Natural killer cell (primary cell): ENCODE measurements around the gene C4A. TPM values are rescaled to one million over a fixed set of nuclear protein-coding genes. Genes with fewer than 3 reads are reported as not detected.

ENCODE experiments used
- ATAC-seq, 3 donors: fragments of 150-1000 bp in 2 of 3; fragments of 200-7000 bp in 1 of 3; cut with Tn5 transposase; 1 replicate in 1 of 3; 2 replicates in 2 of 3; pipeline ENCODE4 v1.10.0; 2021; ENCODE audit warnings: mild to moderate bottlenecking in 2 of 3, moderate library complexity in 2 of 3
- DNase-seq, 2 donors: peaks; one replicate each; pipeline versions ENCODE4 v3.0.0 to v3.0.0-alpha.2; 2013 to 2021; ENCODE audit warnings: mixed read lengths in 1 of 2
- H3K27ac ChIP-seq: one replicate; pipeline ENCODE4 v1.5.1; 2013; ENCODE audit warnings: mild to moderate bottlenecking, low read length
- H3K27me3 ChIP-seq: one replicate; pipeline ENCODE4 v1.6.1; 2013; ENCODE audit warnings: low read length; ENCODE audit not compliant: control insufficient read depth, insufficient read depth
- H3K36me3 ChIP-seq: one replicate; pipeline ENCODE4 v1.6.1; 2013; ENCODE audit warnings: low read length; ENCODE audit not compliant: control insufficient read depth, insufficient read depth
- H3K4me1 ChIP-seq: one replicate; pipeline ENCODE4 v1.6.1; 2013; ENCODE audit warnings: low read length; ENCODE audit not compliant: control insufficient read depth, insufficient read depth
- H3K4me3 ChIP-seq: one replicate; pipeline ENCODE4 v1.5.1; 2013; ENCODE audit warnings: low read length
- H3K9me3 ChIP-seq: one replicate; pipeline ENCODE4 v1.6.1; 2013; ENCODE audit warnings: low read length; ENCODE audit not compliant: control insufficient read depth, insufficient read depth
- H3K27ac Mint-ChIP-seq, 2 donors: one replicate each; pipeline ENCODE4 v1.8.0; 2022; ENCODE audit warnings: mild to moderate bottlenecking in 2 of 2, mixed read lengths in 2 of 2, moderate library complexity in 1 of 2
- H3K27me3 Mint-ChIP-seq, 2 donors: one replicate each; pipeline ENCODE4 v1.8.0; 2022; ENCODE audit warnings: low read depth in 2 of 2, mixed read lengths in 2 of 2
- H3K36me3 Mint-ChIP-seq: one replicate; pipeline ENCODE4 v1.8.0; 2022; ENCODE audit warnings: mixed read lengths
- H3K4me1 Mint-ChIP-seq, 2 donors: one replicate each; pipeline ENCODE4 v1.8.0; 2022; ENCODE audit warnings: mixed read lengths in 2 of 2
- H3K4me3 Mint-ChIP-seq: one replicate; pipeline ENCODE4 v1.8.0; 2022; ENCODE audit warnings: mild to moderate bottlenecking, moderate library complexity, mixed read lengths
- H3K9me3 Mint-ChIP-seq, 2 donors: one replicate each; pipeline ENCODE4 v1.8.0; 2022; ENCODE audit warnings: mixed read lengths in 2 of 2
- CTCF ChIP-seq: fragments of 200-600 bp; IDR thresholded peaks from one replicate; pipeline ENCODE4 v1.8.0; 2022; ENCODE audit warnings: antibody characterized with exemption
- WGBS: methylation state at CpG from one replicate; pipeline ENCODE4 v1.1.7; 2013; ENCODE audit warnings: missing lambda C conversion rate; ENCODE audit not compliant: insufficient coverage; 5-methylcytosine and 5-hydroxymethylcytosine counted together
- intact Hi-C: fragments of 100-400 bp; cut with micrococcal nuclease; formaldehyde crosslinking; loops from one replicate; pipeline ENCODE4 v1.14.2; 2022
- total RNA-seq, 4 donors: library from RNA; stranded (reverse); fragments of 120-200 nt in 1 of 4; gene quantifications; one replicate each; pipeline versions ENCODE4 v1.2.3 to v1.2.4, GENCODE V29; 2013 to 2022

The C4A gene
- total RNA-seq, 3 donors from 2014 or later (not counting 1 experiment from before 2014, with no cell fraction given), result 5.0 to 8.2 (median 5.4) TPM

GRCh38 chr6:31965700-31966099 is 16.2 kb upstream of the C4A start:
- ATAC-seq (no peak), DNase-seq (no peak)
- Mint-ChIP-seq H3K27me3 (no peaks in the 10 kb centered on the region), H3K4me3 (no peak overlapping the region), H3K9me3 (no peaks in the 10 kb centered on the region), H3K36me3 (peaks cover 7% of the 10 kb centered on the region), H3K4me1 (peaks cover 14 to 24% of the 10 kb centered on the region in 2 donors), H3K27ac (no peak overlapping the region)
- no peaks in the 10 kb centered on the region for H3K27me3 ChIP-seq
- H3K4me1 ChIP-seq, result peaks cover 4% of the 10 kb centered on the region
- H3K9me3 ChIP-seq, result no peaks in the 10 kb centered on the region
- WGBS, result 97% methylated on average over 13 of the region's 13 CpGs
- no peak overlapping the region for H3K4me3 ChIP-seq
- intact Hi-C loops, result no loop called here
- no peak for TF ChIP-seq CTCF
- peaks cover 95% of the 10 kb centered on the region for H3K36me3 ChIP-seq
- no peak overlapping the region for H3K27ac ChIP-seq

- H3K36me3 Mint-ChIP-seq, result peaks cover 7% of the 10 kb centered on the region
- no peak overlapping the region for H3K4me3 Mint-ChIP-seq
- H3K9me3 ChIP-seq, result no peaks in the 10 kb centered on the region
- H3K36me3 ChIP-seq, result peaks cover 88% of the 10 kb centered on the region
- H3K27ac Mint-ChIP-seq, result peak overlapping the region; percentile 5 to 76
- intact Hi-C loops, result no loop called here
- DNase-seq, result no peak
- no peaks in the 10 kb centered on the region for H3K9me3 Mint-ChIP-seq
- no peak overlapping the region for H3K4me3 ChIP-seq
- TF ChIP-seq CTCF, result no peak
- H3K27ac ChIP-seq, result no peak overlapping the region
- H3K4me1 ChIP-seq, result peaks cover 12% of the 10 kb centered on the region
- no peak for ATAC-seq
- no peaks in the 10 kb centered on the region for H3K27me3 ChIP-seq
- H3K4me1 Mint-ChIP-seq, result peaks cover 14 to 24% of the 10 kb centered on the region in 2 donors
- WGBS, result 93% methylated on average over 7 of the region's 7 CpGs
- H3K27me3 Mint-ChIP-seq, result no peaks in the 10 kb centered on the region
These were observed 15.4 kb upstream of the C4A start for GRCh38 chr6:31966506-31966905.

DNA sequence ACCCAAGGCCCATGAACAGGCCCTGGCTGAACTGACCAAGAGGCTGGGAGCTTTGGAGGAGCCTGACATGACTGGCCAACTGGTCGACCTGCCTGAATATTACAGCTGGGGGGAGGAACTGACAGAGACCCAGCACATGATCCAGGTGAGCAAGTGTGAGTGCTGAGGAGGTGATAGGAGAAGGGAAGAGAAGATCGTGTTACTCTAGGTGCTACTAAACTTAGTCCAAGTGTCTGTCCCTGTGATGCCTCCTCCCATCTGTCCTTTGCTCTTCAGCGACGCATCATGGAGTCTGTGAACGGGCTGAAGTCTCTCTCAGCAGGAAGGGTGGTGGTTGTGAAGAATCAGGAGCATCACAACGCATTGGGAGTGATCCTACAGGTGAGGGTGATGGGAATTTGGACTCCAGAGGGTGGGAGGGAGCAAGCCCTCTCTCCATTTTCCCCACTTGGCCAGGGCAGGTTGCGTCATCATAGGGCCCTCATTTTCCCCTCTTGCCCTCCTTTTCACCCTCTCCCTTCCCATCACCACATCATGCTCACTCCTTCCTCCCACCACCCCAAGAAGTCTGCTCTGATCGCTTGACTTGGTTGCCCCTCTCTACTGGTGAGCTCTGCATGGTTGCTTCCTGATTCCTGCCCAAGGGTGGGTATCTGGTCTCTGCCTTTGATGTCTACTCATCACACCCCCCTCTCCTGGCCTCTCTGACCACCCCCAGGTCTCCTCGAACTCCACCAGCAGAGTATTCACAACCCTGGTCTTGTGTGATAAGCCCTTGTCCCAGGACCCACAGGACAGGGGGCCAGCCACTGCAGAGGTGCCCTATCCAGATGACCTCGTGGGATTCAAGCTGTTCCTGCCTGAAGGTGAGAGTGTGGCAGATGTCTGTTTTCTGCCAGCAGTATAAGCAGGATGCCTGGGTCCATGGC is 14.6 kb upstream of the C4A start:
- H3K27me3 Mint-ChIP-seq, result no peaks in the 10 kb centered on the region
- intact Hi-C loops, result no loop called here
- peaks cover 7% of the 10 kb centered on the region for H3K36me3 Mint-ChIP-seq
- no peak overlapping the region for H3K4me3 ChIP-seq
- no peaks in the 10 kb centered on the region for H3K27me3 ChIP-seq
- no peaks in the 10 kb centered on the region for H3K9me3 Mint-ChIP-seq
- H3K27ac ChIP-seq, result no peak overlapping the region
- TF ChIP-seq CTCF, result no peak
- H3K4me1 Mint-ChIP-seq, result peaks cover 7 to 25% of the 10 kb centered on the region in 2 donors
- H3K27ac Mint-ChIP-seq, result peak overlapping the region in 1 of 2 donors; percentile 76
- peaks cover 15% of the 10 kb centered on the region for H3K4me1 ChIP-seq
- H3K9me3 ChIP-seq, result no peaks in the 10 kb centered on the region
- WGBS, result 94% methylated on average over 10 of the region's 10 CpGs
- H3K4me3 Mint-ChIP-seq, result no peak overlapping the region
- H3K36me3 ChIP-seq, result peaks cover 80% of the 10 kb centered on the region
- ATAC-seq (no peak), DNase-seq (no peak)
